ENCODE results near the gene OR51A2. TPM values are rescaled to one million over a fixed set of nuclear protein-coding genes. Genes with fewer than 3 reads are reported as not detected.

OR51A2 gene
- total and polyA plus RNA-seq, 2 of the 8 experiments (the other 6 are each of a cell fraction or from before 2014, with no cell fraction given): not detected

GRCh38 chr11:4921796-4922195 lies 33.7 kb downstream of the OR51A2 start (continued):
- TF ChIP-seq ATF2 (IDR thresholded peaks at IDR 0.05; ENCODE audit: low read length) (no peak), JUND (IDR thresholded peaks at IDR 0.05; ENCODE audit: low read length) (no peak)
